Esophagus (tissue), 2 donors: ENCODE measurements around the gene HHATL. TPM values are rescaled to one million over a fixed set of nuclear protein-coding genes. Genes with fewer than 3 reads are reported as not detected.

ENCODE experiments used
- H3K27ac ChIP-seq, 2 donors: one replicate each; pipeline ENCODE4 v1.5.1; 2013; ENCODE audit warnings: low read depth in 2 of 2, mild to moderate bottlenecking in 2 of 2, inconsistent platforms in 1 of 2, low read length in 1 of 2, moderate library complexity in 1 of 2
- H3K27me3 ChIP-seq, 2 donors: one replicate each; pipeline ENCODE4 v1.6.1; 2013; ENCODE audit warnings: low read length in 2 of 2, control low read depth in 1 of 2, mild to moderate bottlenecking in 1 of 2; ENCODE audit not compliant: insufficient read depth in 2 of 2, control insufficient read depth in 1 of 2
- H3K36me3 ChIP-seq, 2 donors: one replicate each; pipeline ENCODE4 v1.6.1; 2013; ENCODE audit warnings: low read length in 1 of 2; ENCODE audit not compliant: control insufficient read depth in 2 of 2, insufficient read depth in 2 of 2
- H3K4me1 ChIP-seq, 2 donors: one replicate each; pipeline ENCODE4 v1.6.1; 2013; ENCODE audit warnings: low read length in 1 of 2; ENCODE audit not compliant: control insufficient read depth in 2 of 2, insufficient read depth in 2 of 2
- H3K4me3 ChIP-seq, 2 donors: one replicate each; pipeline ENCODE4 v1.5.1; 2013; ENCODE audit warnings: low read length in 2 of 2, mild to moderate bottlenecking in 2 of 2, low read depth in 1 of 2, moderate library complexity in 1 of 2
- H3K9me3 ChIP-seq, 2 donors: one replicate each; pipeline ENCODE4 v1.6.1; 2013; ENCODE audit warnings: mild to moderate bottlenecking in 2 of 2, low read depth in 1 of 2, low read length in 1 of 2, moderate library complexity in 1 of 2; ENCODE audit not compliant: control insufficient read depth in 2 of 2, insufficient read depth in 1 of 2
- WGBS, 2 donors: extraction: QIAGEN DNeasy Blood & Tissue Kit; methylation state at CpG; one replicate each; pipeline ENCODE4 v1.1.7; 2013; 5-methylcytosine and 5-hydroxymethylcytosine counted together
- polyA plus RNA-seq, 2 donors: library from polyadenylated mRNA; stranded (reverse); fragments of 200-250 nt; gene quantifications; one replicate each; pipeline ENCODE4 v1.2.3, GENCODE V29; 2013
- donor health status: healthy with polysubstance abuse.
- donor health status: Bipolar disorder and iron deficiency.

HHATL gene
- under 1 TPM; 0.12 to 0.41 TPM for polyA plus RNA-seq

GRCh38 chr3:42702066-42702951 is at the start of gene HHATL:
Gene HHATL, minus strand, starts transcription at chr3:42702798. Its CDS starts 1,972 bp downstream, at chr3:42700826.
- Histone ChIP-seq H3K4me1 (no peaks in the 10 kb centered on the region), H3K4me3 (no peak within 1 kb of the TSS), H3K27ac (no peak within 1 kb of the TSS), H3K27me3 (no peaks in the 10 kb centered on the region), H3K36me3 (no peaks in the 10 kb centered on the region), H3K9me3 (no peaks in the 10 kb centered on the region)
- WGBS, 2 donors, result 76 to 78% methylated on average over 17 to 21 of the region's 21 CpGs

- H3K36me3 ChIP-seq, result no peaks in the 10 kb centered on the region
- WGBS, 2 donors, result 61 to 63% methylated on average over 9 of the region's 9 CpGs
- no peaks in the 10 kb centered on the region for H3K9me3 ChIP-seq
- no peak overlapping the region for H3K27ac ChIP-seq
- H3K4me1 ChIP-seq, result peaks cover 0 to 9% of the 10 kb centered on the region in 2 donors
- H3K4me3 ChIP-seq, result no peak overlapping the region
- no peaks in the 10 kb centered on the region for H3K27me3 ChIP-seq
Measured at GRCh38 chr3:42751609-42752008, 49.0 kb upstream of the HHATL start.

GRCh38 chr3:42750834-42751233 is 48.2 kb upstream of the HHATL start:
- Histone ChIP-seq H3K27me3 (no peaks in the 10 kb centered on the region), H3K36me3 (no peaks in the 10 kb centered on the region), H3K4me1 (peaks cover 0 to 12% of the 10 kb centered on the region in 2 donors), H3K9me3 (no peaks in the 10 kb centered on the region), H3K4me3 (no peak overlapping the region), H3K27ac (no peak overlapping the region)
- 94 to 96% methylated on average over 7 of the region's 7 CpGs for WGBS, 2 donors

GRCh38 chr3:42749753-42750231 is 47.2 kb upstream of the HHATL start:
- peak overlapping the region; percentile 11 to 24 for H3K27ac ChIP-seq
- no peaks in the 10 kb centered on the region for H3K9me3 ChIP-seq
- H3K36me3 ChIP-seq, result no peaks in the 10 kb centered on the region
- WGBS, 2 donors, result 44 to 59% methylated on average over 10 of the region's 10 CpGs
- H3K27me3 ChIP-seq, result no peaks in the 10 kb centered on the region
- H3K4me3 ChIP-seq, result no peak overlapping the region
- peaks cover 0 to 12% of the 10 kb centered on the region in 2 donors for H3K4me1 ChIP-seq

DNA sequence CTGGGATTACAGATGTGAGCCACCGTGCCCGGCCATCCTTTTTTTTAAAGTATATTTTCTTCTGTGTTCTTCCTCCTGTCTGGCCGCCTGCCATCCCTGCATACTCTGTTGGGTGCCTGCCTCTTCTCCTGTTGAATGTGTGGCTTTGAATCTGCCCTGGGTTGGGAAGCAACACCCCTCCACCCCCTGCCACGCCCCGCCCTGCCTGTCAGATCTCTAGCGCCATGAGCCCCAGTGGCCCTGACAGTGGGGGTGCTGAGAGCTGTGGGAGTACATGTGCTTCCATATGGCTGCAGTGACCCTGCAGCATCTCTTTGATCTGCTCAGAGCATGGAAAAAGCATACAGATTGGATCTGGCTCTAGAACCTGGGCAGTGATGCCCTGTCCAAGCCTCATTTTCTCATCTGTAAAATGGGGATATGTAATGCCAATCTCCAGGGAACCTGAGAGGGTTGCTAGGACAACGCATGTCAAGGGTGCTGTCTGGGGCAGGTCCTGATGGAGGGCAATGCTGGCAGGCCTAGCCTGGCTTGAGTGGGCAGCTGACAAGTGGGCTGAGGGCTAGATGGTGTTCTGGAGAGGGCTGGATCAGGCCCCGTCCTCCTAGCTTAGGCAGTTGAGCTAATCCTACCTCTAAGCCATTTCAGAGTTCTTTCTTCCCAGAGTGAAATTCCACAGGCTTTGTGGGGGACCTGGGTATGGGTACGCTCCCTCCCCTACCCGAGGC is 46.6 kb upstream of the HHATL start:
- H3K27ac ChIP-seq, result peak overlapping the region; percentile 11 to 24
- no peak overlapping the region for H3K4me3 ChIP-seq
- 63 to 67% methylated on average over 10 of the region's 10 CpGs for whole genome bisulfite sequencing, 2 donors
- H3K9me3 ChIP-seq, result no peaks in the 10 kb centered on the region
- peaks cover 0 to 12% of the 10 kb centered on the region in 2 donors for H3K4me1 ChIP-seq
- no peaks in the 10 kb centered on the region for H3K36me3 ChIP-seq
- H3K27me3 ChIP-seq, result no peaks in the 10 kb centered on the region

DNA sequence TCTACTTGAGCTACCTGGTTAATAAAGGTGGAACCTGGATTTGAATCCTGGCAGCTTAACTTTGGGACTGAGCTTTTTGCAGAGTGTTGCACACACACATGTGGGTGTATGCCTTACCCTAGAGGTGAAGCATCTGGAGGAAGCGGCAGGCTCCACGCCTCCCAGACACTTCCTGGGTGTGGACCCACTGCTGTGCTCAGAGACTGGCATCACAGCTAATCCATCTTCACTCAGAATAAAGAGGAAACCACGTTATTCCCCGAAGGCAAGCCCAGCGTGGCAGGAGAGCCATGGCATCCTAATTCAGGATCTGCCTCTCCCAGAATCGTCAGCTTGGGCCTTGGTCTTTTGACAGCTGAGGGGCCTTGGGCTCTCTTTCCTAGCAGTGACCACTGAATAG is 45.0 kb upstream of the HHATL start:
- no peaks in the 10 kb centered on the region for H3K36me3 ChIP-seq
- no peaks in the 10 kb centered on the region for H3K27me3 ChIP-seq
- no peaks in the 10 kb centered on the region for H3K9me3 ChIP-seq
- no peak overlapping the region for H3K4me3 ChIP-seq
- peak overlapping the region in 1 of 2 donors; percentile 8 for H3K27ac ChIP-seq
- H3K4me1 ChIP-seq, result peaks cover 0 to 12% of the 10 kb centered on the region in 2 donors
- WGBS, 2 donors, result 35 to 46% methylated on average over 6 of the region's 6 CpGs

DNA sequence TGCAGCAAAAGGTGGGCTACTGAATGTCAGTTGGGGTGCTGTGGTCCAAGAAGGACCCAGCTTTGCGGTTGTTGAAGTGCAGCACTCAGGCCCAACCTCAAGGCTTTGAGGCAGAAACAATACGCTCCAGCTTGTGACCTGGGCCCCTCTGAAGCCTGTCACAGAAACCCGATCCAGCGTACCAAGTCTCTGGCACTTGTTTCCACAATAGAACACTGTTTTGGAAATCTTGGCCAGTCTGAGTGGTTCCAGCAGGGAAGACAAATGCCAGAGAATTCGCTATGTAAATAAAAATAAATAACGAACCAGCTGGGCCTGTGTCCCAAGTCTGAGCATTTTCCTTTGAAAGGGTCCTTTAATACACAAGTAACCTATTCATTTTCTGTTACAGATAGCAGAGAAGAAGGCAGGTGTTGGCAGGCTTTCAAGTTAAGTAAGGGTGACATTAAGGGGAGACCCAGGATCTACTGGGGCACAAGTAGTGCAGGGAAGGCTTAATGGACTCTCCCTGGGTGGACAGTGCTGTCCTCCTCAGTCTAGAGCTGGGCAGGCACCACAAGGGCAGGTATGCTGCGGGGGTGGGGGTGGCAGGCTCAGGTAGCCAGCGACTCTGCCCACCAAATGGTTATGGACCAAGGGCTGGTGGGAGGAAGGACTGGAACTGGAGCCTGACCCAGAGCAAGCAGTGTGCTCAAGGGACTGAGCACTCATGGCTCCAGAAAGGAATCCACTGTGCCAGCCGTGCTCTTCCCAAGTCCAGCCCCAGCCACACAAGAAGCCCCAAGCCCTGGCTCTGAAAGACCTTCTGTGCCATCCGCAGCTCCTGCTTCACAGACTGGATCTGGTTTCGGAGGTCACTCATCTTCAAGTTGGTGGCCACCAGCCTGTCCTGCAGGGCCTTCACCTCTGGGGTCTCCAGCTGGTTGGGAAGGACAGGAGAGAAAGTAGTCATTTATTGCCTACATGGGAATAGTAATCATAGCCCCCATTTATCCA is 44.2 kb upstream of the HHATL start:
- Histone ChIP-seq H3K9me3 (no peaks in the 10 kb centered on the region), H3K4me1 (peaks cover 0 to 12% of the 10 kb centered on the region in 2 donors), H3K4me3 (no peak overlapping the region), H3K27ac (peak overlapping the region; percentile 52 to 80), H3K27me3 (no peaks in the 10 kb centered on the region), H3K36me3 (no peaks in the 10 kb centered on the region)
- WGBS, 2 donors, result 61 to 69% methylated on average over 11 of the region's 11 CpGs

DNA sequence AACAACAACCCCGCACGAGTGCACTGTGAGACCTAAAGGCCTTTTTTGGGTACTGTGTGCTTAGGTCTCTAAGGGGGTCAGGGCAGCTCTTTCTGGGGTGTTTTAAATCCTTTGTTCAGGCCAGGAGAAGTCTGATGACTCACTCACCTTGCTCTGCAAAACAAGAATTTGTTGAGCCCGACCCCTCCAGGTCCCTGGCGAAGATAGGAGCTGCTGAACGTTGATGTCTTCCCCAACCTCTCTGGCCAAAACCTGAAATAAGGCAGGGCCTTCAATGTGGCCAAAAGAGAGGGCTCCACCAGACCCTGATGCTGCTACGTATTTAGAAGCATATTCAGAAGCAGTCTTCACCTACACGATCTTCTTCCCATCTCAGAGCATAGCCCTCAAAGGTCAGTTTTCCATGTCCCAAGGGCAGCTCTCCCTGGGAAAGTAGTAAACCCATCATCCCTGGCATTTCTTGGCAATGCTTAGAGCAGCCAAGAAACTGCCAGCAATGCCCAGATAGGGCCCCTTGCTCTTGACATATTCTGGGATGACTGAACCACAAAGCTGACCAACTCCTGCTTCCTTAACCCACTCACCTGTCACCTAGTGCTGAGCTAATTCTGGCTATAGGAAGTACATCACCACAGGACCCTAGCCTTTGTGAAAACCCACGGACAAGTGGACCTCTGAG is 43.3 kb upstream of the HHATL start:
- H3K36me3 ChIP-seq, result no peaks in the 10 kb centered on the region
- 46 to 63% methylated on average over 8 of the region's 8 CpGs for WGBS, 2 donors
- no peaks in the 10 kb centered on the region for H3K9me3 ChIP-seq
- H3K27ac ChIP-seq, result peak overlapping the region; percentile 52 to 80
- no peaks in the 10 kb centered on the region for H3K27me3 ChIP-seq
- H3K4me3 ChIP-seq, result no peak overlapping the region
- peaks cover 0 to 12% of the 10 kb centered on the region in 2 donors for H3K4me1 ChIP-seq
